ENCODE results near the gene KIDINS220. TPM values are rescaled to one million over a fixed set of nuclear protein-coding genes. Genes with fewer than 3 reads are reported as not detected.

The KIDINS220 gene
- polyA plus RNA-seq, 2 of the 4 experiments (the other 2 are of a cell fraction), result 16.4 to 45.9 TPM

GRCh38 chr2:8872821-8873432 lies 35.5 kb upstream of the KIDINS220 start:
- CTCF ChIA-PET, result interaction anchor here (0.6 to 9.2 kb wide), 31 partner anchors 9 to 472 kb away, joined by 3 to 113 read pairs (median 4); no protein-coding TSS in a partner anchor
- H3K4me3 ChIP-seq, result no peak overlapping the region
- ATAC-seq, result peak; percentile 57 to 81; a peak in 3 of 6 replicates
- peak; percentile 49 for FAIRE-seq
- no peaks in the 10 kb centered on the region for H3K9me3 ChIP-seq
- no peak overlapping the region for H3K4me2 ChIP-seq
- peak; percentile 61 to 70 for DNase-seq (ENCODE audit: low read depth in 1 of 2, low spot score in 1 of 2)
- POLR2A ChIA-PET, result no interaction called here
- TF ChIP-seq TFCP2L1 (CRISPR knock-in tag; IDR thresholded peaks at IDR 0.05) (no peak), CTCF (IDR thresholded peaks at IDR 0.05) (peak; percentile 93), USF2 (IDR thresholded peaks at IDR 0.05) (no peak), POLR2AphosphoS2 (conservative IDR thresholded peaks at IDR 0.05; ENCODE audit: low read length) (no peak), SMC3 (IDR thresholded peaks at IDR 0.05) (peak; percentile 80), ZNF302 (CRISPR knock-in tag; IDR thresholded peaks at IDR 0.05) (no peak), JUNB (IDR thresholded peaks at IDR 0.05) (no peak), E2F6 (IDR thresholded peaks at IDR 0.05; ENCODE audit: borderline replicate concordance, low read depth) (no peak), HEYL (CRISPR knock-in tag; IDR thresholded peaks at IDR 0.05) (no peak), HMGXB4 (CRISPR knock-in tag; IDR thresholded peaks at IDR 0.05; ENCODE audit: borderline replicate concordance) (no peak), FOSL2 (IDR thresholded peaks at IDR 0.05) (no peak), FOSL2 (CRISPR knock-in tag; IDR thresholded peaks at IDR 0.05) (peak; percentile 3; the same call in 1 of the 2 replicates), GATA3 (IDR thresholded peaks at IDR 0.05; ENCODE audit: borderline replicate concordance) (no peak), RAD21 (conservative IDR thresholded peaks at IDR 0.05 in 1 of 2, IDR thresholded peaks at IDR 0.05 in 1 of 2) (peak; percentile 79 to 80), ZFP36 (IDR thresholded peaks at IDR 0.05; ENCODE audit: borderline replicate concordance, partially characterized antibody) (no peak), HOXB5 (CRISPR knock-in tag; IDR thresholded peaks at IDR 0.05) (no peak)
- no peak overlapping the region for H3K27ac ChIP-seq
- 44% methylated on average over 11 of the region's 11 CpGs for WGBS (ENCODE audit: missing lambda C conversion rate)
- no peaks in the 10 kb centered on the region for H3K4me1 ChIP-seq

- DNase-seq (ENCODE audit: low read depth in 1 of 2, low spot score in 1 of 2) (no peak), FAIRE-seq (no peak), ATAC-seq (no peak)
- no peak overlapping the region for H3K27ac ChIP-seq
- CTCF ChIA-PET, result interaction anchor here (0.6 to 9.2 kb wide), 2 partner anchors 21 to 270 kb away, joined by 3 to 113 read pairs; no protein-coding TSS in a partner anchor
- no peak overlapping the region for H3K4me2 ChIP-seq
- H3K9me3 ChIP-seq, result no peaks in the 10 kb centered on the region
- no peak overlapping the region for H3K4me3 ChIP-seq
- 53% methylated on average over 2 of the region's 2 CpGs for WGBS (ENCODE audit: missing lambda C conversion rate)
- POLR2A ChIA-PET, result no interaction called here
- H3K4me1 ChIP-seq, result no peaks in the 10 kb centered on the region
- TF ChIP-seq ZFP36 (IDR thresholded peaks at IDR 0.05; ENCODE audit: borderline replicate concordance, partially characterized antibody), result no peak
- TF ChIP-seq REST (IDR thresholded peaks at IDR 0.05), result no peak
- no peak for TF ChIP-seq ELK1 (IDR thresholded peaks at IDR 0.05; ENCODE audit: low read depth, low read length)
- no peak for TF ChIP-seq GATA3 (IDR thresholded peaks at IDR 0.05; ENCODE audit: borderline replicate concordance)
- TF ChIP-seq RNF2 (IDR thresholded peaks at IDR 0.05; ENCODE audit: borderline replicate concordance, low read depth), result no peak
- TF ChIP-seq EHMT2 (IDR thresholded peaks at IDR 0.05; ENCODE audit: low read depth), result no peak
- no peak for TF ChIP-seq CHD2 (IDR thresholded peaks at IDR 0.05; ENCODE audit: low read length, partially characterized antibody)
- no peak for TF ChIP-seq CEBPB (IDR thresholded peaks at IDR 0.05)
- TF ChIP-seq BHLHE40 (IDR thresholded peaks at IDR 0.05; ENCODE audit: low read depth, low read length), result no peak
- TF ChIP-seq MAX (IDR thresholded peaks at IDR 0.05), result no peak
Measured at GRCh38 chr2:8870441-8870840, 33.0 kb upstream of the KIDINS220 start.
